CD14-positive monocyte (primary cell): ENCODE data around the gene RLN3. TPM values are rescaled to one million over a fixed set of nuclear protein-coding genes. Genes with fewer than 3 reads are reported as not detected.

Experiments
- DNase-seq, 3 donors: peaks; one replicate each; pipeline ENCODE4 v3.0.0-alpha.2; 2011 to 2022
- H2AFZ ChIP-seq: 2 replicates; pipeline ENCODE4 v1.6.0; 2012; ENCODE audit warnings: mild to moderate bottlenecking, low read depth, low read length, inconsistent platforms; ENCODE audit not compliant: insufficient read depth, poor library complexity, severe bottlenecking
- H3K27ac ChIP-seq, 2 donors: 1 replicate in 1 of 2; 2 replicates in 1 of 2; pipeline ENCODE4 v1.5.1; 2012 to 2013; ENCODE audit warnings: low read length in 2 of 2, control low read depth in 1 of 2, inconsistent platforms in 1 of 2, low read depth in 1 of 2, mild to moderate bottlenecking in 1 of 2
- H3K27me3 ChIP-seq, 2 donors: one replicate each; pipeline versions ENCODE4 v1.6.0 to v1.6.1; 2011 to 2013; ENCODE audit warnings: low read length in 2 of 2; ENCODE audit not compliant: control insufficient read depth in 2 of 2, insufficient read depth in 2 of 2
- H3K36me3 ChIP-seq, 2 donors: replicated peaks in 1 of 2; 1 replicate in 1 of 2; 2 replicates in 1 of 2; pipeline versions ENCODE4 v1.5.1 to v1.6.1; 2012 to 2013; ENCODE audit warnings: low read length in 2 of 2, control low read depth in 1 of 2, inconsistent platforms in 1 of 2, mild to moderate bottlenecking in 1 of 2; ENCODE audit not compliant: insufficient read depth in 2 of 2, control insufficient read depth in 1 of 2
- H3K4me1 ChIP-seq, 2 donors: 1 replicate in 1 of 2; 2 replicates in 1 of 2; pipeline versions ENCODE4 v1.5.1 to v1.6.1; 2012 to 2013; ENCODE audit warnings: low read length in 2 of 2, control low read depth in 1 of 2, inconsistent platforms in 1 of 2, mild to moderate bottlenecking in 1 of 2, moderate library complexity in 1 of 2; ENCODE audit not compliant: insufficient read depth in 2 of 2, control insufficient read depth in 1 of 2
- H3K4me2 ChIP-seq: replicated peaks from 2 replicates; pipeline ENCODE3; 2012; ENCODE audit warnings: low read length, moderate library complexity, mild to moderate bottlenecking; ENCODE audit not compliant: poor library complexity, severe bottlenecking; ENCODE audit errors: extremely low read depth
- H3K4me3 ChIP-seq, 3 experiments: fragments of 200-600 bp in 1 of 3; sonication (generic) in 1 of 3; replicated peaks in 1 of 3; 1 replicate in 2 of 3; 2 replicates in 1 of 3; pipeline ENCODE4 v1.5.1; 2011 to 2013; ENCODE audit warnings: low read length in 3 of 3, mild to moderate bottlenecking in 3 of 3, control low read depth in 2 of 3, low read depth in 2 of 3, inconsistent platforms in 1 of 3, moderate library complexity in 1 of 3
- H3K79me2 ChIP-seq: 2 replicates; pipeline ENCODE4 v1.6.0; 2012; ENCODE audit warnings: mild to moderate bottlenecking, control low read depth, inconsistent platforms, low read length, moderate library complexity; ENCODE audit not compliant: insufficient read depth
- H3K9ac ChIP-seq: 2 replicates; pipeline ENCODE4 v1.6.0; 2017; ENCODE audit warnings: low read length, mild to moderate bottlenecking; ENCODE audit not compliant: insufficient read depth, poor library complexity, severe bottlenecking
- H3K9me3 ChIP-seq, 2 donors: replicated peaks in 1 of 2; 1 replicate in 1 of 2; 2 replicates in 1 of 2; pipeline versions ENCODE4 v1.5.1 to v1.6.1; 2012 to 2013; ENCODE audit warnings: low read length in 2 of 2, control low read depth in 1 of 2; ENCODE audit not compliant: control insufficient read depth in 1 of 2, insufficient read depth in 1 of 2
- H4K20me1 ChIP-seq: 2 replicates; pipeline ENCODE4 v1.6.0; 2012; ENCODE audit warnings: mild to moderate bottlenecking, low read length, control low read depth, moderate library complexity; ENCODE audit not compliant: insufficient read depth
- H3K27ac Mint-ChIP-seq, 7 donors: one replicate each; pipeline ENCODE4 v1.8.0; 2020; ENCODE audit warnings: mild to moderate bottlenecking in 7 of 7, mixed read lengths in 7 of 7, moderate library complexity in 6 of 7, inconsistent platforms in 2 of 7
- H3K27me3 Mint-ChIP-seq, 3 donors: one replicate each; pipeline ENCODE4 v1.8.0; 2021 to 2022; ENCODE audit warnings: low read depth in 3 of 3, mild to moderate bottlenecking in 3 of 3, mixed read lengths in 3 of 3, moderate library complexity in 3 of 3, inconsistent platforms in 1 of 3
- H3K36me3 Mint-ChIP-seq, 2 donors: one replicate each; pipeline ENCODE4 v1.8.0; 2020; ENCODE audit warnings: mixed read lengths in 2 of 2, inconsistent platforms in 1 of 2, mild to moderate bottlenecking in 1 of 2
- H3K4me1 Mint-ChIP-seq: one replicate; pipeline ENCODE4 v1.8.0; 2020; ENCODE audit warnings: mild to moderate bottlenecking, mixed read lengths
- H3K4me3 Mint-ChIP-seq, 2 donors: one replicate each; pipeline ENCODE4 v1.8.0; 2020; ENCODE audit warnings: mild to moderate bottlenecking in 2 of 2, mixed read lengths in 2 of 2, moderate library complexity in 1 of 2
- H3K9me3 Mint-ChIP-seq, 7 donors: one replicate each; pipeline ENCODE4 v1.8.0; 2020 to 2022; ENCODE audit warnings: mixed read lengths in 7 of 7, mild to moderate bottlenecking in 6 of 7, moderate library complexity in 6 of 7, inconsistent platforms in 2 of 7
- CTCF ChIP-seq: fragments of 200-600 bp; IDR thresholded peaks from one replicate; pipeline ENCODE4 v1.8.0; 2022; ENCODE audit warnings: antibody characterized with exemption, mild to moderate bottlenecking
- WGBS: methylation state at CpG from one replicate; pipeline ENCODE4 v1.1.5; 2013; ENCODE audit warnings: missing lambda C conversion rate; ENCODE audit not compliant: insufficient coverage; 5-methylcytosine and 5-hydroxymethylcytosine counted together
- intact Hi-C, 2 donors: fragments of 100-400 bp; cut with micrococcal nuclease; formaldehyde crosslinking; loops; one replicate each; pipeline versions ENCODE4 v1.15.0 to v1.15.1; 2023
- polyA plus RNA-seq, 3 donors: library from polyadenylated mRNA; depleted of rRNA in 1 of 3; unstranded in 2 of 3; stranded (reverse) in 1 of 3; fragments of 300-500 nt in 2 of 3; fragments of >200 nt in 1 of 3; fragmentation: Illumina TruSeq in 2 of 3; gene quantifications; 1 replicate in 2 of 3; 2 replicates in 1 of 3; pipeline ENCODE4 v1.2.3, GENCODE V29; 2012 to 2021

RLN3 gene
- polyA plus RNA-seq, 3 donors, result not detected

DNA sequence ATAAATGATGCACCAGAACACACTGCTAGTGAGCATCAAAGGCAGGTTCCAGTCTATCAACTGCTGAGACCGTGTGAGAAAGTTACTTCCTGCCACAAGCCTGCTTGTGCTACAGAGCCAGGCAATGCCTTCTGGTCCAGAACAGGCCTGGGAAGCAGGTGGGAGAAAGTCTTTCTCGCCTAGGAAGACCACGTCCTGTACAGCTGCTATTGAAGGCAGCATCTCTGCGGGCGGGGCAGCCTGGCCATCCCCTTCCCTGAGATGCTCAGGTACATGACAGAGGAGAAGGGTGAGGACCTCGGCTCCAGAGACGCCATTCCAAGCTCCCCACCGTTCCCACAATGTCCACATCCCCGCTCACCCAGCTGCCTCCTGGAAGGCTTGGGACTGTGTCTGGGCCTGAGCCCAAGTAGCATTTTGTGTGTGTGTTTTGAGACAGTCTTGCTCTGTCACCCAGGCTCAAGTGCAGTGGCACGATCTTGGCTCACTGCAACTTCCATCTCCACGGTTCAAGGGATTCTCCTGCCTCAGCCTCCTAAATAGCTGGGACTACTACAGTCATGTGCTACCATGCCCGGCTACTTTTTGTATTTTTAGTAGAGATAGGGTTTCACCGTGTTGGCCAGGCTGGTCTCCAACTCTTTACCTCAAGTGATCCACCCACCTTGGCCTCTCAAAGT lies 25.2 kb upstream of the RLN3 start:
- Mint-ChIP-seq H3K4me1 (peaks cover 42% of the 10 kb centered on the region), H3K9me3 (peaks cover 0 to 10% (median 4%) of the 10 kb centered on the region in 7 donors), H3K27me3 (peaks cover 0 to 4% (median 0%) of the 10 kb centered on the region in 3 donors), H3K27ac (peak overlapping the region; percentile 38 to 100 (median 84)), H3K4me3 (peak overlapping the region in 1 of 2 donors; percentile 24), H3K36me3 (peaks cover 16 to 39% of the 10 kb centered on the region in 2 donors)
- Histone ChIP-seq H3K9ac (no peak overlapping the region), H3K36me3 (peaks cover 7 to 30% of the 10 kb centered on the region in 2 donors), H3K4me2 (peak overlapping the region; percentile 19), H3K9me3 (peaks cover 4 to 7% of the 10 kb centered on the region in 2 donors), H3K4me1 (peaks cover 38 to 45% of the 10 kb centered on the region in 2 donors), H3K27ac (peak overlapping the region; percentile 7 to 98), H3K4me3 (peak overlapping the region in 1 of 3 experiments; percentile 9), H4K20me1 (no peaks in the 10 kb centered on the region), H3K27me3 (no peaks in the 10 kb centered on the region), H3K79me2 (peaks cover 69% of the 10 kb centered on the region), H2AFZ (peak overlapping the region; percentile 21)
- intact Hi-C loops, result loop anchor here (5.0 kb wide), 2 partner anchors 35 to 115 kb away; partner anchors contain the start of gene PRKACA (in 1 of the 2)
- 0% methylated on average over 1 of the region's 13 CpGs for WGBS
- no peak for DNase-seq
- no peak for TF ChIP-seq CTCF

DNA sequence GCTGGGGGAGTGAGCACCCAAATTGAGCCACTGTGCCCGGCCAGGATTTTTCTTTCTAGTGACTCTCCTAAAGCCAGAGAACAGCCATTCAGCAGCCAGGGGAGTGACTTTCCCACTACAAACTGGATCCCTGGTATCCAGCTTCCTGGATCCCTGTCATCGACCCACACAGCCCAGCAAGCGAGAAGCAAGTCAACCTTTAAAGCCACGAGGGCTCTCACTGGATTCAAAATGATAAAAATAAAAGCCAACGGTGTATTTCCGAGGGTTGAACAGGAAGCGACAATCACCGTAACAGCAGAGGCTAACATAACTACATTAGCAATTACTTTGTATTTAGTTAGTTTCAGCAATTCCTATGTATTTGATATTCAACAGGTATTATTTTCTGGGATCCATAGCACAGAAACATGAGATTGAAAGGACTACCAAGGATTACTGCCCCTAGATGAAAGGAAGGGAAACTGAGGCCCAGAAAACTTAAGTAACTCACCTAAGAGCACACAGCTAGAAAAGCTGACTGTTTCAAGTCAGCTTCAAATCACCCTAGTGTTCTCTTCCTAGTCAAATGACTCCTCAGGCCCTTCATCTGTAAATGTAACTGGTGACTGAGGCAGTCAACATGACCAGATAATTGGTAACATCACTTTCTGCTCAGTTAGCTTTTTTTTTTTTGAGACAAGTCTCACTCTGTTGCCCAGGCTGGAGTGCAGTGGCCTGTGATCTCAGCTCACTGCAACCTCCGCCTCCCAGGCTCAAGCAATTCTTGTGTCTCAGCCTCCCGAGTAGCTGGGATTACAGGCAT lies 24.5 kb upstream of the RLN3 start:
- Histone ChIP-seq H3K9ac (no peak overlapping the region), H4K20me1 (no peaks in the 10 kb centered on the region), H2AFZ (peak overlapping the region; percentile 21), H3K4me2 (peak overlapping the region; percentile 19), H3K9me3 (peaks cover 4 to 7% of the 10 kb centered on the region in 2 donors), H3K4me3 (peak overlapping the region in 1 of 3 experiments; percentile 9), H3K27ac (peak overlapping the region; percentile 7 to 98), H3K79me2 (peaks cover 61% of the 10 kb centered on the region), H3K27me3 (no peaks in the 10 kb centered on the region), H3K4me1 (peaks cover 38 to 45% of the 10 kb centered on the region in 2 donors), H3K36me3 (peaks cover 3 to 23% of the 10 kb centered on the region in 2 donors)
- 37% methylated on average over 6 of the region's 10 CpGs for WGBS
- Mint-ChIP-seq H3K9me3 (peaks cover 0 to 10% (median 4%) of the 10 kb centered on the region in 7 donors), H3K36me3 (peaks cover 10 to 31% of the 10 kb centered on the region in 2 donors), H3K27me3 (peaks cover 0 to 4% (median 0%) of the 10 kb centered on the region in 3 donors), H3K4me1 (peaks cover 42% of the 10 kb centered on the region), H3K27ac (peak overlapping the region; percentile 38 to 100 (median 84)), H3K4me3 (peak overlapping the region in 1 of 2 donors; percentile 24)
- TF ChIP-seq CTCF, result no peak
- intact Hi-C loops, result loop anchor here (2.0 to 5.0 kb wide), 3 partner anchors 17 to 114 kb away; partner anchors contain the start of gene PRKACA (in 1 of the 2)
- no peak for DNase-seq
